ENCODE results near the gene MPHOSPH8.

The MPHOSPH8 gene

DNA sequence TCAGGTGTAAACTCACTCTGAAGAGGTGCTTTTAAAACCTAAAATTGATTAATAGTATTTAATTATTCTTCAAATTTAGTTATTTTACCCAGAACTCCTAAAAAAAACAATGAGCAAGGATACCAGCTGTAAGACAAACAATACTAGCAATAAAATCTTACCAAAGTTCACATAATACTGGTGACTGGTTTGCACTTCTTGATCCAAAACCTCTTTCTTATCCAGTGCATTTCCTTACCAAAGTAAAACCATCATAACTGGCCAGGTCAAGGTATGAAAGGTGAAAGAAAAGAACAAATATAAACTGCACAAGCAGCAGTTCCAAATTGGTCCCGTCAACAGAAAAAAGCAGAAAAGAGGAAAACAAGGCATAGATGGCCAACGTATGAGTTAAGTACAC is 86.6 kb downstream of the MPHOSPH8 start:
- no peak overlapping the region for H3K27ac ChIP-seq
- TF ChIP-seq ZFX (IDR thresholded peaks at IDR 0.05; ENCODE audit: borderline replicate concordance), result no peak
- TF ChIP-seq CTCF (IDR thresholded peaks at IDR 0.05), result no peak
